HepG2 (cell line): ENCODE measurements around the gene MYH16. TPM values are rescaled to one million over a fixed set of nuclear protein-coding genes. Genes with fewer than 3 reads are reported as not detected.

Source experiments
- ARID2 ChIP-seq: sonication (generic); formaldehyde crosslinking; IDR thresholded peaks from 2 replicates; pipeline ENCODE4 v1.8.1; 2022; ENCODE audit warnings: mild to moderate bottlenecking, missing genetic modification reagents, borderline replicate concordance
- E2F5 ChIP-seq: sonication (generic); formaldehyde crosslinking; conservative IDR thresholded peaks from 2 replicates; pipeline ENCODE4 v1.4.0; 2020; ENCODE audit warnings: missing genetic modification reagents
- FOXA3 ChIP-seq: IDR thresholded peaks from 2 replicates; pipeline ENCODE4 v1.6.1; 2016; ENCODE audit warnings: missing genetic modification reagents, missing compliant biosample characterization
- GTF2F1 ChIP-seq: fragments of 150-350 bp; IDR thresholded peaks from 2 replicates; pipeline ENCODE4 v1.6.1; 2014; ENCODE audit warnings: low read length
- JUND ChIP-seq: sonication (generic); formaldehyde crosslinking; IDR thresholded peaks from 2 replicates; pipeline ENCODE4 v1.8.0; 2022; ENCODE audit warnings: mild to moderate bottlenecking, missing genetic modification reagents
- KMT2A ChIP-seq: sonication (generic); formaldehyde crosslinking; IDR thresholded peaks from 2 replicates; pipeline ENCODE4 v1.4.0; 2020; ENCODE audit warnings: missing genetic modification reagents
- MYPOP ChIP-seq: sonication (generic); formaldehyde crosslinking; IDR thresholded peaks from 2 replicates; pipeline ENCODE4 v1.8.1; 2023; ENCODE audit warnings: mild to moderate bottlenecking, moderate library complexity, missing genetic modification reagents
- NFKB2 ChIP-seq: sonication (generic); formaldehyde crosslinking; IDR thresholded peaks from 2 replicates; pipeline ENCODE4 v1.4.0; 2020; ENCODE audit warnings: missing genetic modification reagents, borderline replicate concordance
- POLR2A ChIP-seq, 2 experiments: IDR thresholded peaks; 2 replicates each; pipeline ENCODE4 v1.6.1; 2011; ENCODE audit warnings: low read depth in 2 of 2, low read length in 2 of 2, mild to moderate bottlenecking in 1 of 2, moderate library complexity in 1 of 2; ENCODE audit not compliant: insufficient read depth in 1 of 2
- ZBTB21 ChIP-seq: sonication (generic); formaldehyde crosslinking; IDR thresholded peaks from 2 replicates; pipeline ENCODE4 v1.4.0; 2020; ENCODE audit warnings: missing genetic modification reagents
- ZNF160 ChIP-seq: sonication (generic); formaldehyde crosslinking; IDR thresholded peaks from 2 replicates; pipeline ENCODE4 v1.8.0; 2022; ENCODE audit warnings: mild to moderate bottlenecking, inconsistent platforms, missing genetic modification reagents
- ZNF562 ChIP-seq: sonication (generic); formaldehyde crosslinking; IDR thresholded peaks from 2 replicates; pipeline ENCODE4 v1.8.0; 2022; ENCODE audit warnings: missing genetic modification reagents, borderline replicate concordance
- ZNF605 ChIP-seq: sonication (generic); formaldehyde crosslinking; IDR thresholded peaks from 2 replicates; pipeline ENCODE4 v1.8.0; 2022; ENCODE audit warnings: mild to moderate bottlenecking, missing genetic modification reagents
- ZNF616 ChIP-seq: sonication (generic); formaldehyde crosslinking; IDR thresholded peaks from 2 replicates; pipeline ENCODE4 v1.5.0; 2020; ENCODE audit warnings: low read depth, mild to moderate bottlenecking, missing genetic modification reagents
- ZNF703 ChIP-seq: sonication (generic); formaldehyde crosslinking; IDR thresholded peaks from 2 replicates; pipeline ENCODE4 v1.5.1; 2020; ENCODE audit warnings: missing genetic modification reagents, mild to moderate bottlenecking, moderate library complexity, borderline replicate concordance
- ZZZ3 ChIP-seq: sonication (generic); formaldehyde crosslinking; IDR thresholded peaks from 2 replicates; pipeline ENCODE4 v1.4.0; 2020; ENCODE audit warnings: missing genetic modification reagents, mild to moderate bottlenecking, borderline replicate concordance
- polyA plus RNA-seq, 8 experiments: library from polyadenylated mRNA; depleted of rRNA in 3 of 8; stranded (reverse) in 7 of 8; unstranded in 1 of 8; fragments of >200 nt; fragmentation: Illumina TruSeq in 4 of 8; extraction: Trizol in 4 of 8; gene quantifications; 2 replicates each; pipeline versions ENCODE4 v1.2.1 to v1.2.3, GENCODE V29; 2011 to 2016; ENCODE audit warnings: low read depth in 4 of 8, missing spikeins in 1 of 8, mixed read lengths in 1 of 8; ENCODE audit not compliant: insufficient read depth in 1 of 8
- total RNA-seq, 5 experiments: library from RNA; depleted of rRNA; stranded (reverse); fragments of >200 nt; fragmentation: Illumina TruSeq; extraction: Trizol; gene quantifications; 2 replicates each; pipeline ENCODE4 v1.2.3, GENCODE V29; 2016; ENCODE audit warnings: low read depth in 1 of 5
- TF ChIP-seq, protein P1 (sequence below): sonication (generic); formaldehyde crosslinking; IDR thresholded peaks from 2 replicates; pipeline ENCODE4 v1.5.0; 2020; ENCODE audit warnings: mild to moderate bottlenecking, missing genetic modification reagents, borderline replicate concordance
- TF ChIP-seq, protein P2 (sequence below): sonication (generic); formaldehyde crosslinking; IDR thresholded peaks from 2 replicates; pipeline ENCODE4 v1.8.0; 2022; ENCODE audit warnings: mild to moderate bottlenecking, missing genetic modification reagents, moderate library complexity
- TF ChIP-seq, protein P3 (sequence below): sonication (generic); formaldehyde crosslinking; IDR thresholded peaks from 2 replicates; pipeline ENCODE4 v1.8.0; 2022; ENCODE audit warnings: mild to moderate bottlenecking, missing genetic modification reagents, borderline replicate concordance

The MYH16 gene
- total and polyA plus RNA-seq, 2 of the 13 experiments (the other 11 are each of a cell fraction or from before 2014, with no cell fraction given) = 0.05 to 0.15 TPM

DNA sequence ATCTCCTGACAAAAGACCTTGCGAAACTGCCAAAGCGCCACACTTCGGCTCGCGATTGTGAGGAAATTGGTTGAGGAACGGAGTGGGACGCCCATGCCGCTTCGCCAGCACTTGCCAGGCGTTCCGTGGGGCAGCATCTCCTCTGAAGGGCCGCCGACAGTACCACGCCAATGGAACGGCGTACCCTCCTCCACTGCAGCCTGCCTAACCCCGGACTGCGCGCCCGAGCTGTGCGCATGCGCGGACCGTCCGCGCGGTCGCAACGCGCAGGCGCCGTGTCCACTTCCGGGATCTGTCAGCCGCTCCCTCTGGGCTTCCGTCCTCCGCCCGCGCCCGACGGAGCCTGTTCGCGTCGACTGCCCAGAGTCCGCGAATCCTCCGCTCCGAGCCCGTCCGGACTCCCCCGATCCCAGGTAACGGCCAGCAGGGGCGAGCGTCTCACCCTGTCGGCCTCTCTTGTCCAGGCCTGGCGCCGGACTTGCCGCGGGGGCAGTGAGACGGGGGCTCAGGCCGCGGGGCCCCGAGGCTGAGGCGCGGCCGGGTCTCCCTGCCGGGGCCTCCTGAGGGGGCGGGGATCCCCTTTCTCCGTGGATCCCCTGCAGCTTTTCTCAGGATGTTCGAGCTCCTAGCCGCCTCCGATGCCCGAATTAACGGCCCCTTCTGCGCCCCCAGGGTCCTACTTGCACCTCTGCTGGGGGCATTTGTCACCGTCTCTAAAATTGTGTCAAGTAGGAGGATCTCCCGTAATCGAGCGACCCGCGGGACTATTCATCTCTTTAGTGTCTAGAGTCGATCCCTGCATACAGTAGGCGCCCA, 53.2 kb downstream of the MYH16 start, which contains the start of gene ARPC1A (continued):
- TF ChIP-seq, protein P1, sequence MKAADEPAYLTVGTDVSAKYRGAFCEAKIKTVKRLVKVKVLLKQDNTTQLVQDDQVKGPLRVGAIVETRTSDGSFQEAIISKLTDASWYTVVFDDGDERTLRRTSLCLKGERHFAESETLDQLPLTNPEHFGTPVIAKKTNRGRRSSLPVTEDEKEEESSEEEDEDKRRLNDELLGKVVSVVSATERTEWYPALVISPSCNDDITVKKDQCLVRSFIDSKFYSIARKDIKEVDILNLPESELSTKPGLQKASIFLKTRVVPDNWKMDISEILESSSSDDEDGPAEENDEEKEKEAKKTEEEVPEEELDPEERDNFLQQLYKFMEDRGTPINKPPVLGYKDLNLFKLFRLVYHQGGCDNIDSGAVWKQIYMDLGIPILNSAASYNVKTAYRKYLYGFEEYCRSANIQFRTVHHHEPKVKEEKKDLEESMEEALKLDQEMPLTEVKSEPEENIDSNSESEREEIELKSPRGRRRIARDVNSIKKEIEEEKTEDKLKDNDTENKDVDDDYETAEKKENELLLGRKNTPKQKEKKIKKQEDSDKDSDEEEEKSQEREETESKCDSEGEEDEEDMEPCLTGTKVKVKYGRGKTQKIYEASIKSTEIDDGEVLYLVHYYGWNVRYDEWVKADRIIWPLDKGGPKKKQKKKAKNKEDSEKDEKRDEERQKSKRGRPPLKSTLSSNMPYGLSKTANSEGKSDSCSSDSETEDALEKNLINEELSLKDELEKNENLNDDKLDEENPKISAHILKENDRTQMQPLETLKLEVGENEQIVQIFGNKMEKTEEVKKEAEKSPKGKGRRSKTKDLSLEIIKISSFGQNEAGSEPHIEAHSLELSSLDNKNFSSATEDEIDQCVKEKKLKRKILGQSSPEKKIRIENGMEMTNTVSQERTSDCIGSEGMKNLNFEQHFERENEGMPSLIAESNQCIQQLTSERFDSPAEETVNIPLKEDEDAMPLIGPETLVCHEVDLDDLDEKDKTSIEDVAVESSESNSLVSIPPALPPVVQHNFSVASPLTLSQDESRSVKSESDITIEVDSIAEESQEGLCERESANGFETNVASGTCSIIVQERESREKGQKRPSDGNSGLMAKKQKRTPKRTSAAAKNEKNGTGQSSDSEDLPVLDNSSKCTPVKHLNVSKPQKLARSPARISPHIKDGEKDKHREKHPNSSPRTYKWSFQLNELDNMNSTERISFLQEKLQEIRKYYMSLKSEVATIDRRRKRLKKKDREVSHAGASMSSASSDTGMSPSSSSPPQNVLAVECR (CRISPR knock-in tag) = peak; percentile 97
- 0 out of 2 replicates have a peak, but pooled peaks have one; percentile 25 for TF ChIP-seq E2F5 (CRISPR knock-in tag)
- peak; percentile 89 to 97 for TF ChIP-seq POLR2A (IDR thresholded peaks at IDR 0.05; ENCODE audit: insufficient read depth in 1 of 2, low read depth in 2 of 2, low read length in 2 of 2)
- TF ChIP-seq ARID2 (CRISPR knock-in tag) = no peak
- peak; percentile 99 for TF ChIP-seq KMT2A (CRISPR knock-in tag)
- TF ChIP-seq JUND (CRISPR knock-in tag) = no peak
- peak; percentile 86; the same call in 1 of the 2 replicates for TF ChIP-seq ZZZ3 (CRISPR knock-in tag)
- TF ChIP-seq MYPOP (CRISPR knock-in tag) = peak; percentile 84
- TF ChIP-seq ZNF160 (CRISPR knock-in tag) = 0 out of 2 replicates have a peak, but pooled peaks have one; percentile 73
- TF ChIP-seq ZNF616 (CRISPR knock-in tag) = 0 out of 2 replicates have a peak, but pooled peaks have one; percentile 17
- peak; percentile 62; the same call in 1 of the 2 replicates for TF ChIP-seq FOXA3 (CRISPR knock-in tag)
- TF ChIP-seq, protein P2, sequence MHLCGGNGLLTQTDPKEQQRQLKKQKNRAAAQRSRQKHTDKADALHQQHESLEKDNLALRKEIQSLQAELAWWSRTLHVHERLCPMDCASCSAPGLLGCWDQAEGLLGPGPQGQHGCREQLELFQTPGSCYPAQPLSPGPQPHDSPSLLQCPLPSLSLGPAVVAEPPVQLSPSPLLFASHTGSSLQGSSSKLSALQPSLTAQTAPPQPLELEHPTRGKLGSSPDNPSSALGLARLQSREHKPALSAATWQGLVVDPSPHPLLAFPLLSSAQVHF = 0 out of 2 replicates have a peak, but pooled peaks have one; percentile 47
- TF ChIP-seq ZBTB21 (CRISPR knock-in tag) = no peak
- no peak for TF ChIP-seq ZNF703
- no peak for TF ChIP-seq ZNF562 (CRISPR knock-in tag)
- TF ChIP-seq GTF2F1 = no peak
- TF ChIP-seq, protein P3, sequence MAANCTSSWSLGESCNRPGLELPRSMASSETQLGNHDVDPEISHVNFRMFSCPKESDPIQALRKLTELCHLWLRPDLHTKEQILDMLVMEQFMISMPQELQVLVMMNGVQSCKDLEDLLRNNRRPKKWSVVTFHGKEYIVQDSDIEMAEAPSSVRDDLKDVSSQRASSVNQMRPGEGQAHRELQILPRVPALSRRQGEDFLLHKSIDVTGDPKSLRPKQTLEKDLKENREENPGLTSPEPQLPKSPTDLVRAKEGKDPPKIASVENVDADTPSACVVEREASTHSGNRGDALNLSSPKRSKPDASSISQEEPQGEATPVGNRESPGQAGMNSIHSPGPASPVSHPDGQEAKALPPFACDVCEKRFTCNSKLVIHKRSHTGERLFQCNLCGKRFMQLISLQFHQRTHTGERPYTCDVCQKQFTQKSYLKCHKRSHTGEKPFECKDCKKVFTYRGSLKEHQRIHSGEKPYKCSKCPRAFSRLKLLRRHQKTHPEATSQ (CRISPR knock-in tag) = no peak
- peak; percentile 91; the same call in 1 of the 2 replicates for TF ChIP-seq ZNF605 (CRISPR knock-in tag)
- TF ChIP-seq NFKB2 = peak; percentile 93; the same call in 1 of the 2 replicates
